ENCODE data around the gene CREM. TPM values are rescaled to one million over a fixed set of nuclear protein-coding genes. Genes with fewer than 3 reads are reported as not detected.

Gene CREM
- total and polyA plus RNA-seq, 2 of the 4 experiments (the other 2 are of a cell fraction): 33.2 to 40.5 TPM

DNA sequence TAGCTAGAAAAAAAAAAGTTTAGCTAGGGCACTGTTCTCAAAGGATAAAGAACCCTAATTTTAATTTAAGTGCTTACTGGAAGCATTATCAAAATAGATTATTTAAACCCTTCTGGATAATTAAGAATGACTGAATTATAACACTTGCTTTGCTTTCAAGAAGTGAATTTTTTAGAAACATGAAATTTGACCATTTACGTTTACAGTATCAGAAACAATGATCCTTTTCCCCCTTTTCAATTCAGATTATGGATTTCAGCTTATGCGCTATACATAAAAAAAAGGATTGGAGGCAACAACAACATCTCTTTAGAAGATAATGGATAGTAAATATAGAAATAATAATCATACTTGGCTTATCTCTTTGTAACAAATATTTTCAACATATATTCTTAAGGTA is 39.2 kb downstream of the CREM start:
- dilution Hi-C loops (cut with HindIII; ENCODE audit: low sequenced_read_pairs, unreplicated experiment) (no loop called here), intact Hi-C loops (cut with micrococcal nuclease) (no loop called here), in situ Hi-C loops (cut with MboI; ENCODE audit: low sequenced_read_pairs) (no loop called here)
- H3K23ac ChIP-seq (ENCODE audit: low read depth, low read length): no peak overlapping the region
- no peak overlapping the region for H3K4ac ChIP-seq (ENCODE audit: low read depth, low read length)
- H2AK5ac ChIP-seq (ENCODE audit: low read depth, low read length): no peak overlapping the region
- H3K27ac ChIP-seq (ENCODE audit: insufficient read depth, low read length): no peak overlapping the region
- H3K18ac ChIP-seq (ENCODE audit: low read depth, low read length): no peak overlapping the region
- no peak overlapping the region for H3K4me3 ChIP-seq (ENCODE audit: insufficient read depth, low read depth, low read length)
- H3K27me3 ChIP-seq (ENCODE audit: control insufficient read depth, insufficient read depth, low read length): no peaks in the 10 kb centered on the region
- no peak overlapping the region for H4K91ac ChIP-seq (ENCODE audit: insufficient read depth, low read depth, low read length)
- CTCF ChIA-PET: interaction anchor here (1.8 kb wide), 1 partner anchor 30 kb away, joined by 5 read pairs; no protein-coding TSS in a partner anchor
- H4K20me1 ChIP-seq (ENCODE audit: insufficient read depth, low read length): no peaks in the 10 kb centered on the region
- no peaks in the 10 kb centered on the region; a peak in 1 of 4 replicates for H3K79me1 ChIP-seq (ENCODE audit: low read depth in 1 of 2, low read length in 2 of 2)
- no peak overlapping the region for H2BK15ac ChIP-seq (ENCODE audit: low read depth, low read length)
- H3K56ac ChIP-seq (ENCODE audit: extremely low read depth, insufficient read depth, low read length): no peak overlapping the region
- no peaks in the 10 kb centered on the region for H3K9me3 ChIP-seq (ENCODE audit: control insufficient read depth, insufficient read depth, low read length)
- H3K4me2 ChIP-seq (ENCODE audit: low read depth, low read length): no peak overlapping the region
- no CpG with 5 or more reads among the region's 2 CpGs for WGBS, 2 experiments (ENCODE audit: extremely low coverage in 2 of 2, insufficient read length in 1 of 2)
- ATAC-seq (ENCODE audit: low read depth): no peak
- H2BK120ac ChIP-seq (ENCODE audit: low read depth, low read length): no peak overlapping the region
- H4K8ac ChIP-seq (ENCODE audit: low read depth in 2 of 2, low read length in 2 of 2): no peak overlapping the region
- H4K5ac ChIP-seq (ENCODE audit: low read depth, low read length): no peak overlapping the region
- H3K4me1 ChIP-seq (ENCODE audit: control insufficient read depth, insufficient read depth, low read length): no peaks in the 10 kb centered on the region
- TF ChIP-seq NFE2L2 (IDR thresholded peaks at IDR 0.05; ENCODE audit: low read depth, low read length): no peak
- no peak for TF ChIP-seq RFX5 (IDR thresholded peaks at IDR 0.05; ENCODE audit: low read depth, low read length)
- TF ChIP-seq, protein P1, sequence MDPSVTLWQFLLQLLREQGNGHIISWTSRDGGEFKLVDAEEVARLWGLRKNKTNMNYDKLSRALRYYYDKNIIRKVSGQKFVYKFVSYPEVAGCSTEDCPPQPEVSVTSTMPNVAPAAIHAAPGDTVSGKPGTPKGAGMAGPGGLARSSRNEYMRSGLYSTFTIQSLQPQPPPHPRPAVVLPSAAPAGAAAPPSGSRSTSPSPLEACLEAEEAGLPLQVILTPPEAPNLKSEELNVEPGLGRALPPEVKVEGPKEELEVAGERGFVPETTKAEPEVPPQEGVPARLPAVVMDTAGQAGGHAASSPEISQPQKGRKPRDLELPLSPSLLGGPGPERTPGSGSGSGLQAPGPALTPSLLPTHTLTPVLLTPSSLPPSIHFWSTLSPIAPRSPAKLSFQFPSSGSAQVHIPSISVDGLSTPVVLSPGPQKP (IDR thresholded peaks at IDR 0.05; ENCODE audit: borderline replicate concordance, low read depth, low read length): no peak
- no peak for TF ChIP-seq CEBPB (IDR thresholded peaks at IDR 0.05; ENCODE audit: low read depth, low read length)
- TF ChIP-seq, protein P2, sequence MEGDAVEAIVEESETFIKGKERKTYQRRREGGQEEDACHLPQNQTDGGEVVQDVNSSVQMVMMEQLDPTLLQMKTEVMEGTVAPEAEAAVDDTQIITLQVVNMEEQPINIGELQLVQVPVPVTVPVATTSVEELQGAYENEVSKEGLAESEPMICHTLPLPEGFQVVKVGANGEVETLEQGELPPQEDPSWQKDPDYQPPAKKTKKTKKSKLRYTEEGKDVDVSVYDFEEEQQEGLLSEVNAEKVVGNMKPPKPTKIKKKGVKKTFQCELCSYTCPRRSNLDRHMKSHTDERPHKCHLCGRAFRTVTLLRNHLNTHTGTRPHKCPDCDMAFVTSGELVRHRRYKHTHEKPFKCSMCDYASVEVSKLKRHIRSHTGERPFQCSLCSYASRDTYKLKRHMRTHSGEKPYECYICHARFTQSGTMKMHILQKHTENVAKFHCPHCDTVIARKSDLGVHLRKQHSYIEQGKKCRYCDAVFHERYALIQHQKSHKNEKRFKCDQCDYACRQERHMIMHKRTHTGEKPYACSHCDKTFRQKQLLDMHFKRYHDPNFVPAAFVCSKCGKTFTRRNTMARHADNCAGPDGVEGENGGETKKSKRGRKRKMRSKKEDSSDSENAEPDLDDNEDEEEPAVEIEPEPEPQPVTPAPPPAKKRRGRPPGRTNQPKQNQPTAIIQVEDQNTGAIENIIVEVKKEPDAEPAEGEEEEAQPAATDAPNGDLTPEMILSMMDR (conservative IDR thresholded peaks at IDR 0.05; ENCODE audit: low read depth, low read length): no peak
- TF ChIP-seq BHLHE40 (IDR thresholded peaks at IDR 0.05; ENCODE audit: low read depth, low read length): no peak
- TF ChIP-seq POLR2A (IDR thresholded peaks at IDR 0.05; ENCODE audit: low read depth, low read length): no peak
- no peak overlapping the region for H2BK20ac ChIP-seq (ENCODE audit: low read depth, low read length)
- no peak overlapping the region for H2AK9ac ChIP-seq (replicated peaks; ENCODE audit: low read depth, low read length, poor library complexity)
- no peaks in the 10 kb centered on the region for H3K9me1 ChIP-seq (ENCODE audit: insufficient read depth, low read length)
- H2AFZ ChIP-seq (replicated peaks; ENCODE audit: low read length, poor library complexity): no peak overlapping the region
- POLR2A ChIA-PET (ENCODE audit: unreplicated experiment): no interaction called here
- H2BK5ac ChIP-seq (ENCODE audit: low read depth, low read length, poor library complexity, severe bottlenecking): no peak overlapping the region
- no peaks in the 10 kb centered on the region for H3K36me3 ChIP-seq (ENCODE audit: control insufficient read depth, insufficient read depth, low read length)
- no peak overlapping the region for H3K14ac ChIP-seq (replicated peaks; ENCODE audit: low read depth, low read length)
- no peak overlapping the region for H3K9ac ChIP-seq (ENCODE audit: low read depth, low read length)
- BruUV-seq (replicated peaks): no TSS peak
- no peak for DNase-seq

Data from IMR-90 (cell line).